Aortic smooth muscle cell (primary cell): ENCODE measurements around the gene NPIPB4. TPM values are rescaled to one million over a fixed set of nuclear protein-coding genes. Genes with fewer than 3 reads are reported as not detected.

Experiments
- total RNA-seq: library from RNA; depleted of rRNA; stranded (reverse); fragments of >200 nt; gene quantifications from 2 replicates; pipeline ENCODE4 v1.2.3, GENCODE V29; 2014

The NPIPB4 gene
- 11.6 and 28.8 TPM in 2 replicates for total RNA-seq

GRCh38 chr16:21857656-21858055 lies at the start of gene NPIPB4:
Gene NPIPB4 (minus strand): TSS chr16:21857756. CDS start chr16:21857378, 378 bp downstream.

Other genes with a start within 250 kb of the NPIPB4 start
- not detected in 2 replicates for gene IGSF6, start 205.1 kb downstream of the NPIPB4 start, total RNA-seq
- 0.13 and 0.19 TPM in 2 replicates for gene OTOA, start 193.8 kb downstream of the NPIPB4 start, total RNA-seq
- gene UQCRC2, start 95.6 kb upstream of the NPIPB4 start, total RNA-seq = 165 and 194 TPM in 2 replicates
- gene PDZD9, start 143.4 kb upstream of the NPIPB4 start, total RNA-seq = not detected in 2 replicates
- gene MOSMO, start 150.4 kb upstream of the NPIPB4 start, total RNA-seq = 10.4 and 10.8 TPM in 2 replicates
- under 0.01 TPM in 1 of 2 replicates, not detected in the other for gene VWA3A, start 234.8 kb upstream of the NPIPB4 start, total RNA-seq